HepG2 (cell line): ENCODE measurements around the gene TUBB. TPM values are rescaled to one million over a fixed set of nuclear protein-coding genes. Genes with fewer than 3 reads are reported as not detected.

Source experiments
- DNMT3B ChIP-seq: conservative IDR thresholded peaks from 2 replicates; pipeline ENCODE4 v1.6.1; 2016; ENCODE audit warnings: missing biosample characterization, control low read depth
- HNRNPK ChIP-seq: fragments of 200-400 bp; formaldehyde crosslinking; IDR thresholded peaks from 2 replicates; pipeline ENCODE4 v1.6.1; 2018; ENCODE audit warnings: low read length, low read depth, moderate library complexity, mild to moderate bottlenecking; ENCODE audit not compliant: poor library complexity, severe bottlenecking
- MYC ChIP-seq: sonication (generic); formaldehyde crosslinking; IDR thresholded peaks from 2 replicates; pipeline ENCODE4 v1.9.0; 2021; ENCODE audit warnings: missing genetic modification reagents, borderline replicate concordance
- POLR2G ChIP-seq: fragments of 200-400 bp; formaldehyde crosslinking; IDR thresholded peaks from 2 replicates; pipeline ENCODE4 v1.6.1; 2018; ENCODE audit warnings: mild to moderate bottlenecking, low read depth, low read length, moderate library complexity
- REPIN1 ChIP-seq: sonication (generic); formaldehyde crosslinking; IDR thresholded peaks from 2 replicates; pipeline ENCODE4 v1.8.0; 2022; ENCODE audit warnings: missing genetic modification reagents, low read depth, mild to moderate bottlenecking, borderline replicate concordance
- SNAPC2 ChIP-seq: sonication (generic); formaldehyde crosslinking; IDR thresholded peaks from 2 replicates; pipeline ENCODE4 v1.8.1; 2022; ENCODE audit warnings: mild to moderate bottlenecking, missing genetic modification reagents
- SP5 ChIP-seq: IDR thresholded peaks from 2 replicates; pipeline ENCODE4 v1.6.1; 2016; ENCODE audit warnings: low read depth, borderline replicate concordance
- ZC3H13 ChIP-seq: sonication (generic); formaldehyde crosslinking; IDR thresholded peaks from 2 replicates; pipeline ENCODE4 v1.8.1; 2023; ENCODE audit warnings: mild to moderate bottlenecking, missing genetic modification reagents, moderate library complexity
- ZMYM2 ChIP-seq: sonication (generic); formaldehyde crosslinking; IDR thresholded peaks from 2 replicates; pipeline ENCODE4 v1.8.0; 2022; ENCODE audit warnings: mild to moderate bottlenecking, missing genetic modification reagents
- ZNF180 ChIP-seq: sonication (generic); formaldehyde crosslinking; IDR thresholded peaks from 2 replicates; pipeline ENCODE4 v1.4.0; 2020; ENCODE audit warnings: low read depth, missing genetic modification reagents, borderline replicate concordance
- ZNF317 ChIP-seq: sonication (generic); formaldehyde crosslinking; IDR thresholded peaks from 2 replicates; pipeline ENCODE4 v1.5.0; 2020; ENCODE audit warnings: mild to moderate bottlenecking, missing genetic modification reagents
- ZNF333 ChIP-seq: sonication (generic); formaldehyde crosslinking; IDR thresholded peaks from 2 replicates; pipeline ENCODE4 v1.4.0; 2020; ENCODE audit warnings: mild to moderate bottlenecking, missing genetic modification reagents, borderline replicate concordance
- ZNF749 ChIP-seq: sonication (generic); formaldehyde crosslinking; IDR thresholded peaks from 2 replicates; pipeline ENCODE4 v1.8.0; 2022; ENCODE audit warnings: mild to moderate bottlenecking, missing genetic modification reagents, moderate library complexity, borderline replicate concordance
- ZNF773 ChIP-seq: sonication (generic); formaldehyde crosslinking; IDR thresholded peaks from 2 replicates; pipeline ENCODE4 v1.4.0; 2020; ENCODE audit warnings: missing genetic modification reagents, borderline replicate concordance
- ZNF883 ChIP-seq: sonication (generic); formaldehyde crosslinking; IDR thresholded peaks from 2 replicates; pipeline ENCODE4 v1.5.1; 2020; ENCODE audit warnings: mild to moderate bottlenecking, missing genetic modification reagents; ENCODE audit errors: not compliant biosample characterization
- ZSCAN21 ChIP-seq: sonication (generic); formaldehyde crosslinking; IDR thresholded peaks from 2 replicates; pipeline ENCODE4 v1.8.0; 2022; ENCODE audit warnings: mild to moderate bottlenecking, missing genetic modification reagents, moderate library complexity, borderline replicate concordance
- polyA plus RNA-seq, 8 experiments: library from polyadenylated mRNA; depleted of rRNA in 3 of 8; stranded (reverse) in 7 of 8; unstranded in 1 of 8; fragments of >200 nt; fragmentation: Illumina TruSeq in 4 of 8; extraction: Trizol in 4 of 8; gene quantifications; 2 replicates each; pipeline versions ENCODE4 v1.2.1 to v1.2.3, GENCODE V29; 2011 to 2016; ENCODE audit warnings: low read depth in 4 of 8, missing spikeins in 1 of 8, mixed read lengths in 1 of 8; ENCODE audit not compliant: insufficient read depth in 1 of 8
- total RNA-seq, 5 experiments: library from RNA; depleted of rRNA; stranded (reverse); fragments of >200 nt; fragmentation: Illumina TruSeq; extraction: Trizol; gene quantifications; 2 replicates each; pipeline ENCODE4 v1.2.3, GENCODE V29; 2016; ENCODE audit warnings: low read depth in 1 of 5
- TF ChIP-seq, protein P1 (sequence below): sonication (generic); formaldehyde crosslinking; IDR thresholded peaks from 2 replicates; pipeline ENCODE4 v1.5.0; 2020; ENCODE audit warnings: missing genetic modification reagents
- TF ChIP-seq, protein P2 (sequence below): sonication (generic); formaldehyde crosslinking; IDR thresholded peaks from 2 replicates; pipeline ENCODE4 v1.4.0; 2020; ENCODE audit warnings: missing genetic modification reagents
- TF ChIP-seq, protein P3 (sequence below): sonication (generic); formaldehyde crosslinking; IDR thresholded peaks from 2 replicates; pipeline ENCODE4 v1.4.0; 2020; ENCODE audit warnings: low read depth, mild to moderate bottlenecking, missing genetic modification reagents
- TF ChIP-seq, protein P4 (sequence below): sonication (generic); formaldehyde crosslinking; IDR thresholded peaks from 2 replicates; pipeline ENCODE4 v1.4.0; 2020; ENCODE audit warnings: missing genetic modification reagents, low read depth, mild to moderate bottlenecking, borderline replicate concordance
- TF ChIP-seq, protein P5 (sequence below): sonication (generic); formaldehyde crosslinking; IDR thresholded peaks from 2 replicates; pipeline ENCODE4 v1.5.1; 2020; ENCODE audit warnings: mild to moderate bottlenecking, missing genetic modification reagents, moderate library complexity
- TF ChIP-seq, protein P6 (sequence below): sonication (generic); formaldehyde crosslinking; IDR thresholded peaks from 2 replicates; pipeline ENCODE4 v1.4.0; 2020; ENCODE audit warnings: mild to moderate bottlenecking, missing genetic modification reagents

Gene TUBB
- total and polyA plus RNA-seq, 2 of the 13 experiments (the other 11 are each of a cell fraction or from before 2014, with no cell fraction given) = 911 to 1,163 TPM

DNA sequence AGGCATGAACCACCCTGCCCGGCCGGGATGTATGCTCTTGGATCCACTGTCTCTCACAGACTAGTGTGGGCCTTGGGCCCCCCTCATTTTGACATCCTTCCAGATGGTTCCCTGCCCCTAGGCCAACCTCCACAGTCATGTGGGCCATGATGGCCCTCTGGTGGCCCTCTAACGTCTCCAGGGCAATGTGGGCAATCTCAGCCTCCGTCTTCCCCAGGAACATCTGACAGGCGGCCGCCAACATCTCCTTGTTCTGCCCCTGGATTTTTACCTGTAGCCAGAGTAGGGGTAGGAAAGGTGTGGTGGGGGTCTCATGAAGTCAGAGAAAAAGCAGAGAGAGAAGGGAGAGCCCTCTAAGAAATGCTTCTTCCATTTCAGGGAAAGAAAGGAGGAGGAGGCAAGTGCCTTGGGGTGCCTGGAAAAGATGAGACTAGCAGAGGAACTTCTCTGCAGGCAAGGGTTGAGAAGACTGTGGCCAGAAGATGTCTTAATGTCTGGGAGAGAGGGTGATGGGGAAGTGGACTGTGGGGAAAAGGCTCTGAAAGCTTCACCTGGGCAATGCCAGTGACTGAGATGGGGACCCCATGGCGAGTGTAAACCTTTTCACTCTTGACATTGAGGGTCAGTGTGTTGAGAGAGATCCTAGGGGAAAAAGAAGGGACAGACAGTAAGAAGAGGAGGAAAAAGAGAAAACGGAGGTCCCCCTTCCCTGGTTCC lies 21.1 kb downstream of the TUBB start (continued):
- TF ChIP-seq, protein P1, sequence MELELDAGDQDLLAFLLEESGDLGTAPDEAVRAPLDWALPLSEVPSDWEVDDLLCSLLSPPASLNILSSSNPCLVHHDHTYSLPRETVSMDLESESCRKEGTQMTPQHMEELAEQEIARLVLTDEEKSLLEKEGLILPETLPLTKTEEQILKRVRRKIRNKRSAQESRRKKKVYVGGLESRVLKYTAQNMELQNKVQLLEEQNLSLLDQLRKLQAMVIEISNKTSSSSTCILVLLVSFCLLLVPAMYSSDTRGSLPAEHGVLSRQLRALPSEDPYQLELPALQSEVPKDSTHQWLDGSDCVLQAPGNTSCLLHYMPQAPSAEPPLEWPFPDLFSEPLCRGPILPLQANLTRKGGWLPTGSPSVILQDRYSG (CRISPR knock-in tag) = no peak
- TF ChIP-seq ZMYM2 = no peak
- TF ChIP-seq ZNF773 (CRISPR knock-in tag) = no peak
- no peak for TF ChIP-seq ZNF333 (CRISPR knock-in tag)
- no peak for TF ChIP-seq REPIN1 (CRISPR knock-in tag)
- TF ChIP-seq, protein P2, sequence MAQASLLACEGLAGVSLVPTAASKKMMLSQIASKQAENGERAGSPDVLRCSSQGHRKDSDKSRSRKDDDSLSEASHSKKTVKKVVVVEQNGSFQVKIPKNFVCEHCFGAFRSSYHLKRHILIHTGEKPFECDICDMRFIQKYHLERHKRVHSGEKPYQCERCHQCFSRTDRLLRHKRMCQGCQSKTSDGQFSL = no peak
- TF ChIP-seq DNMT3B (CRISPR knock-in tag) = no peak
- TF ChIP-seq, protein P3, sequence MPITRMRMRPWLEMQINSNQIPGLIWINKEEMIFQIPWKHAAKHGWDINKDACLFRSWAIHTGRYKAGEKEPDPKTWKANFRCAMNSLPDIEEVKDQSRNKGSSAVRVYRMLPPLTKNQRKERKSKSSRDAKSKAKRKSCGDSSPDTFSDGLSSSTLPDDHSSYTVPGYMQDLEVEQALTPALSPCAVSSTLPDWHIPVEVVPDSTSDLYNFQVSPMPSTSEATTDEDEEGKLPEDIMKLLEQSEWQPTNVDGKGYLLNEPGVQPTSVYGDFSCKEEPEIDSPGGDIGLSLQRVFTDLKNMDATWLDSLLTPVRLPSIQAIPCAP = no peak
- TF ChIP-seq SNAPC2 (CRISPR knock-in tag) = 0 out of 2 replicates have a peak, but pooled peaks have one; percentile 17
- no peak for TF ChIP-seq SP5 (CRISPR knock-in tag)
- TF ChIP-seq ZNF317 (CRISPR knock-in tag) = no peak
- TF ChIP-seq ZC3H13 (CRISPR knock-in tag) = no peak
- no peak; the same call in 1 of the 2 replicates for TF ChIP-seq POLR2G
- TF ChIP-seq, protein P4, sequence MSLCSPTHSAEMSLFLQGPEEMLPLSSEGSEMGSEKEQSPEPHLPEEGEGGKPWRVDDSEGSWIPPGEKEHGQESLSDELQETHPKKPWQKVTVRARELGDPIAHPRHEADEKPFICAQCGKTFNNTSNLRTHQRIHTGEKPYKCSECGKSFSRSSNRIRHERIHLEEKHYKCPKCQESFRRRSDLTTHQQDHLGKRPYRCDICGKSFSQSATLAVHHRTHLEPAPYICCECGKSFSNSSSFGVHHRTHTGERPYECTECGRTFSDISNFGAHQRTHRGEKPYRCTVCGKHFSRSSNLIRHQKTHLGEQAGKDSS = no peak
- TF ChIP-seq HNRNPK = no peak
- TF ChIP-seq ZSCAN21 (CRISPR knock-in tag) = no peak
- TF ChIP-seq MYC (CRISPR knock-in tag) = no peak
- TF ChIP-seq, protein P5, sequence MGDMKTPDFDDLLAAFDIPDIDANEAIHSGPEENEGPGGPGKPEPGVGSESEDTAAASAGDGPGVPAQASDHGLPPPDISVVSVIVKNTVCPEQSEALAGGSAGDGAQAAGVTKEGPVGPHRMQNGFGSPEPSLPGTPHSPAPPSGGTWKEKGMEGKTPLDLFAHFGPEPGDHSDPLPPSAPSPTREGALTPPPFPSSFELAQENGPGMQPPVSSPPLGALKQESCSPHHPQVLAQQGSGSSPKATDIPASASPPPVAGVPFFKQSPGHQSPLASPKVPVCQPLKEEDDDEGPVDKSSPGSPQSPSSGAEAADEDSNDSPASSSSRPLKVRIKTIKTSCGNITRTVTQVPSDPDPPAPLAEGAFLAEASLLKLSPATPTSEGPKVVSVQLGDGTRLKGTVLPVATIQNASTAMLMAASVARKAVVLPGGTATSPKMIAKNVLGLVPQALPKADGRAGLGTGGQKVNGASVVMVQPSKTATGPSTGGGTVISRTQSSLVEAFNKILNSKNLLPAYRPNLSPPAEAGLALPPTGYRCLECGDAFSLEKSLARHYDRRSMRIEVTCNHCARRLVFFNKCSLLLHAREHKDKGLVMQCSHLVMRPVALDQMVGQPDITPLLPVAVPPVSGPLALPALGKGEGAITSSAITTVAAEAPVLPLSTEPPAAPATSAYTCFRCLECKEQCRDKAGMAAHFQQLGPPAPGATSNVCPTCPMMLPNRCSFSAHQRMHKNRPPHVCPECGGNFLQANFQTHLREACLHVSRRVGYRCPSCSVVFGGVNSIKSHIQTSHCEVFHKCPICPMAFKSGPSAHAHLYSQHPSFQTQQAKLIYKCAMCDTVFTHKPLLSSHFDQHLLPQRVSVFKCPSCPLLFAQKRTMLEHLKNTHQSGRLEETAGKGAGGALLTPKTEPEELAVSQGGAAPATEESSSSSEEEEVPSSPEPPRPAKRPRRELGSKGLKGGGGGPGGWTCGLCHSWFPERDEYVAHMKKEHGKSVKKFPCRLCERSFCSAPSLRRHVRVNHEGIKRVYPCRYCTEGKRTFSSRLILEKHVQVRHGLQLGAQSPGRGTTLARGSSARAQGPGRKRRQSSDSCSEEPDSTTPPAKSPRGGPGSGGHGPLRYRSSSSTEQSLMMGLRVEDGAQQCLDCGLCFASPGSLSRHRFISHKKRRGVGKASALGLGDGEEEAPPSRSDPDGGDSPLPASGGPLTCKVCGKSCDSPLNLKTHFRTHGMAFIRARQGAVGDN = peak; percentile 23; the same call in 1 of the 2 replicates
- no peak for TF ChIP-seq ZNF180
- no peak for TF ChIP-seq ZNF749 (CRISPR knock-in tag)
- no peak for TF ChIP-seq ZNF883 (CRISPR knock-in tag)
- TF ChIP-seq, protein P6, sequence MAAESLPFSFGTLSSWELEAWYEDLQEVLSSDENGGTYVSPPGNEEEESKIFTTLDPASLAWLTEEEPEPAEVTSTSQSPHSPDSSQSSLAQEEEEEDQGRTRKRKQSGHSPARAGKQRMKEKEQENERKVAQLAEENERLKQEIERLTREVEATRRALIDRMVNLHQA (CRISPR knock-in tag) = no peak
